ENCODE data around the gene KIF13A.
"Not testable (repeated sequence)": the region's sequence is repeated elsewhere in the genome, so short reads cannot be mapped to it uniquely, and the experiment has no call there.

Gene KIF13A

GRCh38 chr6:17866876-17867444 is 120.5 kb downstream of the KIF13A start:
- no peak overlapping the region for H3K4me3 ChIP-seq
- no peaks in the 10 kb centered on the region for H3K9me3 ChIP-seq (ENCODE audit: low read depth, low read length)
- TF ChIP-seq EZH2 (IDR thresholded peaks at IDR 0.05) (no peak), FOXP2 (optimal IDR thresholded peaks at IDR 0.05; ENCODE audit: control extremely low read depth, extremely low read length, insufficient read depth) (no peak), POLR2AphosphoS5 (IDR thresholded peaks at IDR 0.05; ENCODE audit: borderline replicate concordance, low read depth, low read length) (no peak)
- H3K9ac ChIP-seq (ENCODE audit: insufficient read length) = no peak overlapping the region
- H3K27ac ChIP-seq = no peak overlapping the region; the same call in 1 of the 2 replicates
- no peak for DNase-seq (ENCODE audit: low read depth, low spot score)
- H3K36me3 ChIP-seq (ENCODE audit: insufficient read depth, low read length) = no peaks in the 10 kb centered on the region

GRCh38 chr6:17865798-17866725 is 121.4 kb downstream of the KIF13A start:
- Histone ChIP-seq H3K4me3 (no peak overlapping the region), H3K27ac (no peak overlapping the region), H3K9me3 (ENCODE audit: low read depth, low read length) (no peaks in the 10 kb centered on the region), H3K36me3 (ENCODE audit: insufficient read depth, low read length) (no peaks in the 10 kb centered on the region), H3K9ac (ENCODE audit: insufficient read length) (no peak overlapping the region)
- no peak for TF ChIP-seq FOXP2 (optimal IDR thresholded peaks at IDR 0.05; ENCODE audit: control extremely low read depth, extremely low read length, insufficient read depth)
- TF ChIP-seq EZH2 (IDR thresholded peaks at IDR 0.05) = no peak
- no peak for TF ChIP-seq POLR2AphosphoS5 (IDR thresholded peaks at IDR 0.05; ENCODE audit: borderline replicate concordance, low read depth, low read length)
- DNase-seq (ENCODE audit: low read depth, low spot score) = no peak

GRCh38 chr6:17865243-17865642 is 122.2 kb downstream of the KIF13A start:
- H3K36me3 ChIP-seq (ENCODE audit: insufficient read depth, low read length) = no peaks in the 10 kb centered on the region
- no peaks in the 10 kb centered on the region for H3K9me3 ChIP-seq (ENCODE audit: low read depth, low read length)
- no peak for TF ChIP-seq EZH2 (IDR thresholded peaks at IDR 0.05)
- no peak for TF ChIP-seq FOXP2 (optimal IDR thresholded peaks at IDR 0.05; ENCODE audit: control extremely low read depth, extremely low read length, insufficient read depth)
- TF ChIP-seq POLR2AphosphoS5 (IDR thresholded peaks at IDR 0.05; ENCODE audit: borderline replicate concordance, low read depth, low read length) = no peak
- H3K4me3 ChIP-seq = no peak overlapping the region
- DNase-seq (ENCODE audit: low read depth, low spot score) = no peak
- no peak overlapping the region for H3K9ac ChIP-seq (ENCODE audit: insufficient read length)
- H3K27ac ChIP-seq = no peak overlapping the region

GRCh38 chr6:17863901-17864754 is 123.3 kb downstream of the KIF13A start:
- no peak for DNase-seq (ENCODE audit: low read depth, low spot score)
- no peaks in the 10 kb centered on the region for H3K9me3 ChIP-seq (ENCODE audit: low read depth, low read length)
- no peak overlapping the region for H3K4me3 ChIP-seq
- no peak overlapping the region for H3K27ac ChIP-seq
- TF ChIP-seq POLR2AphosphoS5 (IDR thresholded peaks at IDR 0.05; ENCODE audit: borderline replicate concordance, low read depth, low read length) (no peak), EZH2 (IDR thresholded peaks at IDR 0.05) (no peak), FOXP2 (optimal IDR thresholded peaks at IDR 0.05; ENCODE audit: control extremely low read depth, extremely low read length, insufficient read depth) (no peak)
- no peak overlapping the region for H3K9ac ChIP-seq (ENCODE audit: insufficient read length)
- no peaks in the 10 kb centered on the region for H3K36me3 ChIP-seq (ENCODE audit: insufficient read depth, low read length)

- H3K4me3 ChIP-seq = no peak overlapping the region
- DNase-seq (ENCODE audit: low read depth, low spot score) = no peak
- no peak overlapping the region for H3K27ac ChIP-seq
- no peak overlapping the region for H3K9ac ChIP-seq (ENCODE audit: insufficient read length)
- TF ChIP-seq FOXP2 (optimal IDR thresholded peaks at IDR 0.05; ENCODE audit: control extremely low read depth, extremely low read length, insufficient read depth) = no peak
- TF ChIP-seq EZH2 (IDR thresholded peaks at IDR 0.05) = no peak
- no peak for TF ChIP-seq POLR2AphosphoS5 (IDR thresholded peaks at IDR 0.05; ENCODE audit: borderline replicate concordance, low read depth, low read length)
- H3K9me3 ChIP-seq (ENCODE audit: low read depth, low read length) = no peaks in the 10 kb centered on the region
- H3K36me3 ChIP-seq (ENCODE audit: insufficient read depth, low read length) = no peaks in the 10 kb centered on the region
Observed at GRCh38 chr6:17861361-17861760, 126.1 kb downstream of the KIF13A start.

- no peak overlapping the region for H3K9ac ChIP-seq (ENCODE audit: insufficient read length)
- H3K27ac ChIP-seq = no peak overlapping the region
- no peak for DNase-seq (ENCODE audit: low read depth, low spot score)
- no peak overlapping the region for H3K4me3 ChIP-seq
- H3K9me3 ChIP-seq (ENCODE audit: low read depth, low read length) = no peaks in the 10 kb centered on the region
- H3K36me3 ChIP-seq (ENCODE audit: insufficient read depth, low read length) = no peaks in the 10 kb centered on the region
- TF ChIP-seq FOXP2 (optimal IDR thresholded peaks at IDR 0.05; ENCODE audit: control extremely low read depth, extremely low read length, insufficient read depth) (no peak), EZH2 (IDR thresholded peaks at IDR 0.05) (no peak), POLR2AphosphoS5 (IDR thresholded peaks at IDR 0.05; ENCODE audit: borderline replicate concordance, low read depth, low read length) (no peak)
Observed at GRCh38 chr6:17859846-17860245, 127.6 kb downstream of the KIF13A start.

GRCh38 chr6:17858584-17858983 is 128.9 kb downstream of the KIF13A start:
- TF ChIP-seq POLR2AphosphoS5 (IDR thresholded peaks at IDR 0.05; ENCODE audit: borderline replicate concordance, low read depth, low read length) (no peak), FOXP2 (optimal IDR thresholded peaks at IDR 0.05; ENCODE audit: control extremely low read depth, extremely low read length, insufficient read depth) (no peak), EZH2 (IDR thresholded peaks at IDR 0.05) (no peak)
- no peaks in the 10 kb centered on the region for H3K36me3 ChIP-seq (ENCODE audit: insufficient read depth, low read length)
- DNase-seq (ENCODE audit: low read depth, low spot score) = no peak
- H3K4me3 ChIP-seq = no peak overlapping the region
- H3K9ac ChIP-seq (ENCODE audit: insufficient read length) = no peak overlapping the region
- no peaks in the 10 kb centered on the region for H3K9me3 ChIP-seq (ENCODE audit: low read depth, low read length)
- no peak overlapping the region for H3K27ac ChIP-seq

GRCh38 chr6:17857188-17857587 is 130.2 kb downstream of the KIF13A start:
- H3K27ac ChIP-seq; H3K9ac ChIP-seq (ENCODE audit: insufficient read length); H3K36me3 ChIP-seq (ENCODE audit: insufficient read depth, low read length); DNase-seq (ENCODE audit: low read depth, low spot score); H3K4me3 ChIP-seq; H3K9me3 ChIP-seq (ENCODE audit: low read depth, low read length): not testable (repeated sequence)

Data from SK-N-MC (cell line).